Transverse colon (tissue), 4 donors: Measurements from ENCODE around the gene PREX1. TPM values are rescaled to one million over a fixed set of nuclear protein-coding genes. Genes with fewer than 3 reads are reported as not detected.

Experiments used
- DNase-seq: peaks from one replicate; pipeline ENCODE4 v3.0.0-alpha.2; 2019
- H3K27ac ChIP-seq, 4 donors: fragments of 200-600 bp; sonication (generic); 2 replicates each; pipeline ENCODE4 v1.5.1; 2016 to 2018; ENCODE audit warnings: inconsistent platforms in 4 of 4
- H3K27me3 ChIP-seq: fragments of 200-600 bp; sonication (generic); 2 replicates; pipeline ENCODE4 v1.5.1; 2017; ENCODE audit warnings: inconsistent platforms
- H3K36me3 ChIP-seq, 4 donors: fragments of 200-600 bp; sonication (generic); 2 replicates each; pipeline ENCODE4 v1.5.1; 2017 to 2019; ENCODE audit warnings: inconsistent platforms in 4 of 4
- H3K4me1 ChIP-seq, 4 donors: fragments of 200-600 bp; sonication (generic); 2 replicates each; pipeline ENCODE4 v1.5.1; 2017 to 2020; ENCODE audit warnings: inconsistent platforms in 4 of 4
- H3K4me3 ChIP-seq, 4 donors: fragments of 200-600 bp; sonication (generic); 1 replicate in 1 of 4; 2 replicates in 3 of 4; pipeline versions ENCODE4 v1.5.1 to v1.6.1; 2017 to 2019; ENCODE audit warnings: inconsistent platforms in 4 of 4
- H3K9me3 ChIP-seq, 2 donors: fragments of 200-600 bp; sonication (generic); 2 replicates each; pipeline ENCODE4 v1.5.1; 2017 to 2019; ENCODE audit warnings: inconsistent platforms in 2 of 2
- EP300 ChIP-seq: sonication (generic); formaldehyde crosslinking; IDR thresholded peaks from one replicate; pipeline ENCODE4 v1.6.1; 2017; ENCODE audit warnings: antibody characterized with exemption, low read depth
- POLR2A ChIP-seq: fragments of 450-650 bp; IDR thresholded peaks from one replicate; pipeline ENCODE4 v1.6.1; 2016; ENCODE audit warnings: antibody characterized with exemption, mild to moderate bottlenecking, moderate library complexity
- POLR2AphosphoS5 ChIP-seq, 3 donors: sonication (generic); formaldehyde crosslinking; IDR thresholded peaks; one replicate each; pipeline ENCODE4 v1.6.1; 2016; ENCODE audit warnings: antibody characterized with exemption in 3 of 3
- WGBS, 2 donors: methylation state at CpG; one replicate each; pipeline ENCODE4 v1.1.5; 2018; ENCODE audit warnings: low coverage in 1 of 2; 5-methylcytosine and 5-hydroxymethylcytosine counted together
- in situ Hi-C, 4 donors: fragments of 200-750 bp; cut with MboI; loops; one replicate each; pipeline versions ENCODE4 v1.15.0 to v1.15.1; 2017; ENCODE audit warnings: low sequenced_read_pairs in 3 of 4, low pct_ligation_motif_present in 1 of 4, low pct_unique_long_range_greater_than_20kb in 1 of 4
- intact Hi-C: fragments of 100-400 bp; cut with DNase I; formaldehyde crosslinking; loops from one replicate; pipeline ENCODE4 v1.15.1; 2023; ENCODE audit warnings: low total_unique reads
- total RNA-seq, 4 donors: library from RNA; depleted of rRNA; stranded (reverse); fragments of >200 nt; gene quantifications; one replicate each; pipeline ENCODE4 v1.1.0, GENCODE V29; 2016
- TF ChIP-seq, protein P1 (sequence below), 5 experiments: fragments of 200-600 bp in 3 of 5; fragments of 450-650 bp in 2 of 5; sonication (generic) in 3 of 5; IDR thresholded peaks; 1 replicate in 2 of 5; 2 replicates in 3 of 5; pipeline ENCODE4 v1.5.1; 2016 to 2017; ENCODE audit warnings: antibody characterized with exemption in 5 of 5, inconsistent platforms in 3 of 5, mild to moderate bottlenecking in 2 of 5, moderate library complexity in 1 of 5

The PREX1 gene
- total RNA-seq, 4 donors from 2014 or later: 10.9 to 29.9 (median 16.6) TPM

DNA sequence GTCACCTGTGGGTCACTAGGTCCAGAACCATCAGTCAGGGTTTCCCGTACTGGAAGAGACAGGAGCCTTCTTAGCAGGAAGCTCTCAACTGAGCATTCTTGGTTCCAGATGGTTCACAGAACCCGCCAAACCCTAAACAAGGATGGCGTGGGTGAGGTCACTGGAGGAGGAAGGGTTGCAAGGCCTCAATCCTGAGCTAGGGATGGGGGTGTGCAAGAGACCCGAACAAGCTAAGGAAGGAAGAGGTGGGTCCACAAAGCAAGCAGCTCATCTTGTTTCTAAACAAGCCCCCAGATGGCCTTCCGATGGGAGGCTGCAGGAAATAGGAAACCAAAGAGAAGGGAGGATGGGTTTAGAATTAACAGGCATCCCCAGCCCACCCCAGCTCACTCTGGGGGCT lies 92.7 kb downstream of the PREX1 start:
- H3K27ac ChIP-seq: no peak overlapping the region
- TF ChIP-seq, protein P1, sequence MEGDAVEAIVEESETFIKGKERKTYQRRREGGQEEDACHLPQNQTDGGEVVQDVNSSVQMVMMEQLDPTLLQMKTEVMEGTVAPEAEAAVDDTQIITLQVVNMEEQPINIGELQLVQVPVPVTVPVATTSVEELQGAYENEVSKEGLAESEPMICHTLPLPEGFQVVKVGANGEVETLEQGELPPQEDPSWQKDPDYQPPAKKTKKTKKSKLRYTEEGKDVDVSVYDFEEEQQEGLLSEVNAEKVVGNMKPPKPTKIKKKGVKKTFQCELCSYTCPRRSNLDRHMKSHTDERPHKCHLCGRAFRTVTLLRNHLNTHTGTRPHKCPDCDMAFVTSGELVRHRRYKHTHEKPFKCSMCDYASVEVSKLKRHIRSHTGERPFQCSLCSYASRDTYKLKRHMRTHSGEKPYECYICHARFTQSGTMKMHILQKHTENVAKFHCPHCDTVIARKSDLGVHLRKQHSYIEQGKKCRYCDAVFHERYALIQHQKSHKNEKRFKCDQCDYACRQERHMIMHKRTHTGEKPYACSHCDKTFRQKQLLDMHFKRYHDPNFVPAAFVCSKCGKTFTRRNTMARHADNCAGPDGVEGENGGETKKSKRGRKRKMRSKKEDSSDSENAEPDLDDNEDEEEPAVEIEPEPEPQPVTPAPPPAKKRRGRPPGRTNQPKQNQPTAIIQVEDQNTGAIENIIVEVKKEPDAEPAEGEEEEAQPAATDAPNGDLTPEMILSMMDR (IDR thresholded peaks at IDR 0.05): no peak
- TF ChIP-seq POLR2A (no peak), EP300 (no peak), POLR2AphosphoS5 (IDR thresholded peaks at IDR 0.05) (no peak)
- H3K36me3 ChIP-seq: no peaks in the 10 kb centered on the region
- WGBS, 2 donors: 69 to 71% methylated on average over 1 to 5 of the region's 5 CpGs
- peaks cover 4 to 17% (median 9%) of the 10 kb centered on the region in 4 donors for H3K4me1 ChIP-seq
- intact Hi-C loops (no loop called here), in situ Hi-C loops (no loop called here)
- H3K9me3 ChIP-seq: no peaks in the 10 kb centered on the region
- no peak for DNase-seq
- no peaks in the 10 kb centered on the region for H3K27me3 ChIP-seq
- no peak overlapping the region for H3K4me3 ChIP-seq

DNA sequence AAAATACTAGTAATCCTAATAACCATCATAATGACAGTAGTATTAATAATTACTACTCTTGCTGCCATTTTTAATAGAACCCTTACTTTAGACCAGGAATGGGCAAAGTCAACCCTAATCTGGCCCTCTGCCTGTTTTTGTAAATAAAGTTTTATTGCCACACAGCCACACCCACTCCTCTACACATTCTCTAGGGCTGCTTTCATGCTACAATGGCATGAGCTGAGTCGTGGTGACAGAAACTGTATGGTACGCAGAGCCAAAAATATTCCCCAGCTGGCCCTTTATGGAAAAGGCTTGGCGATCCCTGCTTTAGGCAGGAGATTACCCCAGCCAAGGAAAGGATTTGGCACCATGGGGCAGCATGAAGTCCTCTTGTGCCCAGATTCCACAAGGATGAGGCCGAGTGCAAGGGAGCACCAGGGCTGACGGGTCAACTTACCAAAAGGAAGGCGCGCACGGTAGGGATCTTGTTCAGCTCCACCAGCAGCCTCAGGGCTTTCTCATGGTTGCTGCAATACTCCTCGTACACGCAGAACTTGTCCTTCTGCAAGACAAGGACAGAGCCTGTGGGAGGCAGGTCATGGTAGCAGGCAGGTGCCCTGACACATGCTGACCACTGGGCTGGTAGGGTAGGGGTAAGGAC lies 93.6 kb downstream of the PREX1 start:
- in situ Hi-C loops: no loop called here
- Histone ChIP-seq H3K27ac (no peak overlapping the region), H3K36me3 (no peaks in the 10 kb centered on the region), H3K9me3 (no peaks in the 10 kb centered on the region), H3K4me1 (peaks cover 4 to 15% (median 9%) of the 10 kb centered on the region in 4 donors), H3K27me3 (no peaks in the 10 kb centered on the region), H3K4me3 (no peak overlapping the region)
- WGBS, 2 donors: 86 to 100% methylated on average over 7 to 10 of the region's 10 CpGs
- intact Hi-C loops: no loop called here
- DNase-seq: no peak
- TF ChIP-seq POLR2AphosphoS5 (IDR thresholded peaks at IDR 0.05) (no peak), EP300 (no peak), POLR2A (no peak)
- TF ChIP-seq, protein P1 (IDR thresholded peaks at IDR 0.05): no peak

DNA sequence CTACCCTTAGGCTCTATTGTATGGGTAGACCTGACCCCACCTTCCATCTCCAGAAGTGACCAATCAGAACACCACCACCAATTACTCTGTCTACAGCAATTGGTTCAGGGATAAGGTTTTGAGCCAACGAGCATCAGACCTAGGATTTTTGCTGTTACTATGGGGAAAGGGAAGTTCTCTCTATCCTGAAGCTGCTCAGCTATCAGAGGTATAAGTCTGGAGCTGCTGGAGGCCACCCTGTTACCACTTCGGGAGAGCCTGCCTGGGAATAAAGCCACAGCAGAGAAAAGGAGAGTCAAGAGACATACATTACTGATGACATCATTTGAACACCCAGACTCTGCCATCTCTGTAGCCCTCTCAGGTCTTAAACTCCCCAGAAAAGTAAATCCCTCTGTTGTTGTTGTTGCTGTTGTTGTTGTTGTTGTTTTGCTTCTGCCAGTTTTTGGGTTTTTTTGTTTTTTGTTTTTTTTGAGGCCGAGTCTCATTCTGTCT lies 94.5 kb downstream of the PREX1 start:
- Histone ChIP-seq H3K27me3 (no peaks in the 10 kb centered on the region), H3K9me3 (no peaks in the 10 kb centered on the region), H3K4me1 (peaks cover 0 to 6% (median 3%) of the 10 kb centered on the region in 4 donors), H3K4me3 (no peak overlapping the region), H3K36me3 (no peaks in the 10 kb centered on the region), H3K27ac (no peak overlapping the region)
- in situ Hi-C loops (no loop called here), intact Hi-C loops (no loop called here)
- no peak for TF ChIP-seq POLR2AphosphoS5 (IDR thresholded peaks at IDR 0.05)
- TF ChIP-seq EP300: no peak
- TF ChIP-seq POLR2A: no peak
- no peak for DNase-seq
- 84% methylated on average over 3 of the region's 3 CpGs; no CpG with 5 or more reads in 1 of the 2 donors for WGBS, 2 donors

DNA sequence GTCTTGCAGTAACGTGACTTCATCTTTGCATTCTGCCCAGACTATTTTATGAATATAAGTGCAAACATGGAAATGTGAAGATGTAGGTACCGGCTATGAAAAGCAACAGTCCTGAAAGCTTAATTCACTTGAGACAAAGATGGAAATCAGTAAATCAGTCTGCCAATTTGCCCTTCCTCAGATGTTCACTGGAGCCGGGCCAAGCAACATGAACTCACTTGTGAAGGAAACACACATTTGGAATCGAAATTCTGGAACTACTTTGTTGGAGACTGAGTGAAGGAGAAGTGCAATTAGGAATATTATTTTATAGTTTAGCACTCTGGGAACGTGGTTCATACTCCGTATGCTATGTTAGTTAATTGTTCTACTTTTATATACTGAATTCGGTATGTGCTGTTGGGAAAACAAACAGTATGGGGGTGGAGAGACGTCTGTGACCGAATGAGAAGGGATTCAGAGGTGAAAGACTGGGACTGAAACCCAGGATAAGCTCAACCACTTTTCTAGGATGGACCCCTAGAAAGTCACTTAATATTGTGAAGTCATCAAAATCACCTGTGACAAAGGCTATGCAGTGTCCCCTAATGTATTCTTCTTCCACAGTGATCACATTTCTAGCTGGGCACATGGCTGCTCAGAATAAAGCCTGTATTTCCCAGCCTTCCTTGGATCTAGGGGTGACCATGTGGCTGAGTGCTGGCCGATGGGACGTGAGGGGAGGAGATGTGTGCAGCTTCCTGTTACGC lies 95.5 kb downstream of the PREX1 start:
- Histone ChIP-seq H3K27ac (no peak overlapping the region), H3K27me3 (no peaks in the 10 kb centered on the region), H3K9me3 (no peaks in the 10 kb centered on the region), H3K36me3 (no peaks in the 10 kb centered on the region), H3K4me3 (no peak overlapping the region), H3K4me1 (no peaks in the 10 kb centered on the region)
- TF ChIP-seq EP300 (no peak), POLR2AphosphoS5 (IDR thresholded peaks at IDR 0.05) (no peak), POLR2A (no peak)
- TF ChIP-seq, protein P1 (IDR thresholded peaks at IDR 0.05): no peak
- 58 to 63% methylated on average over 8 to 12 of the region's 12 CpGs for WGBS, 2 donors
- intact Hi-C loops: no loop called here
- in situ Hi-C loops: no loop called here
- no peak for DNase-seq
